ENCODE results near the gene SPRY2. TPM values are rescaled to one million over a fixed set of nuclear protein-coding genes. Genes with fewer than 3 reads are reported as not detected.
"Not testable (repeated sequence)": the region's sequence is repeated elsewhere in the genome, so short reads cannot be mapped to it uniquely, and the experiment has no call there.

SPRY2 gene
- total RNA-seq, 1 donor from 2014 or later: 11.8 TPM

DNA sequence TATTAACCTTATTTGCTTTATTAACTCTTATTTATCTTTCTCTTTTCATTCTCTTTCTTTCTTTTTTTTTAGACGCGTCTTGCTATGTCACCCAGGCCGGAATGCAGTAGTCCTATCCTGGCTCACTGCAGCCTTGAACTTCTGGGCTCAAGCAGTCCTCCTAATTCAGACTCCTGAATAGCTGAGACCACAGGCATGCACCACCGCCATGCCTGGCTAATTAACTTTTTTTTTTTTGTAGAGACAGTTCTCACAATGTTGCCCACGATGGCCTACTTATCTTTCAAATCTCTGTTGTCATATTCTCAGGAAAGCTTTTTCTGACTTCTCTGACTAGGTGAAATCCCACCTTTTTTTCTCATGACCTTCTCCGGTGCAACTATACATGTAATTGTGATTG lies 7.8 kb upstream of the SPRY2 start:
- no peak for ATAC-seq

DNA sequence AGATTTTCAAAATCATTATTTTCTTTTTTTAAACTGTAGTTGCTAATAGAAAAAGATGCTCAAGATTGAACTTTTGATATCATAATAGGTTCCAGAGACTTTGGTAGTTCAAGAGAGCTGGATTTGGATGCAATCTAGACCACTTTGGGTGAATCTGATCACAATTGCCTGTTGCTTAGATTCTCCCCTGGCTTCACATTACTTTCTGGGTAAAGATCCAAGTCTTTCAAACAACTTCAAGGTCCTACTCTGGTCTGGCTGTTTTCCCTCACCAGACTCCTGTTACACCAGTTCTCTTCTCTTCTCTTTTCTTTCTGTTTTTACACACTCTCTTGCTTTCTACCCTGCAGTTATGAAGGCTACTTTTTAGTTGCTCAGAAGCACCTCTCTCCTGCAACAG lies 7.4 kb upstream of the SPRY2 start:
- no peak for ATAC-seq

DNA sequence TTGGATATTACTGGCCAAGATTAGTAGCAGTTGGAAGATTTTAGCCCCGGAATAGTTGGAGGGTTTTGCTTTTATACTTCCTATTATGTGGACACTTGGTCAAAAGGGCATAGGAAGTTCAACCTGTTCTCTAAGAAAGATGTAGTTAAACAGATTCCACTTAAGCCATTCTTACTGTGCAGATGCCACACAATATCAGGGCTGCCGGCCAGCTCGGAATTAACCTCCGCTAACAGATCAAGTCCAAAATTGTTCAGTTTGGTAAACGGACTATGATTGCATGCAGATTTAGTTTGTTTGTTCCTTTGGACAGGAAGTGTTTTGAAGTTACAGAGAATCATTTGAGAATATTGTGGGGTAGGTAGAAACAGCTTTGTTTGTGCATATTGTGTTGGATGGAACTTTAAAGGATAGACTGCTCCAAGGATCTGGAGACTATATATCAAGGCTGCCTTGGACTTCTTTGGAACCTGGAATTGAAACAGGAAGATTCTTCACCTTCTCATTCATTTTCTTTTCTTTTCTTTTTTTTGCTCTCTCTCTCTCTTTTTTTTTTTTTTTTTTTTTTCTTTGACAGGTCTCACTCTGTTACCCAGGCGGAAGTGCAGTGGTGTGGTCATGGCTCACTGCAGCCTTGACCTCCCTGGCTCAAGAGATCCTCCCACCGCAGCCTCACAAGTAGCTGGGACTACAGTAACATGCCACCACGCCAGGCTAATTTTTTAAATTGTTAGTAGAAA lies 5.0 kb upstream of the SPRY2 start:
- no peak for ATAC-seq

DNA sequence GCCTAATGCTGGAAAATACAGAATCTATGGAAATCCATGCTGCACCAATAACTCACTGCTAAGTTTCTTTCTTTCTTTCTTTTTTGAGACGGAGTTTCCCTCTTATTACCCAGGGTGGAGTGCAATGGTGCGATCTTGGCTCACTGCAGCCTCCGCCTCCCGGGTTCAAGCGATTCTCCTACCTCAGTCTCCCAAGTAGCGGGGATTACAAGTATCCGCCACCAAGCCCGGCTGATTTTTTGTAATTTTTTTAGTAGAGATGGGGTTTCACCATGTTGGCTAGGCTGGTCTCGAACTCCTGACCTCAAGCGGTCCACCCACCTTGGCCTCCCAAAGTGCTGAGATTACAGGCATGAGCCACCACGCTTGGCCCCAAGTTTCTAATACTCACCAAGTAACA lies 3.1 kb upstream of the SPRY2 start:
- not testable (repeated sequence) for ATAC-seq

DNA sequence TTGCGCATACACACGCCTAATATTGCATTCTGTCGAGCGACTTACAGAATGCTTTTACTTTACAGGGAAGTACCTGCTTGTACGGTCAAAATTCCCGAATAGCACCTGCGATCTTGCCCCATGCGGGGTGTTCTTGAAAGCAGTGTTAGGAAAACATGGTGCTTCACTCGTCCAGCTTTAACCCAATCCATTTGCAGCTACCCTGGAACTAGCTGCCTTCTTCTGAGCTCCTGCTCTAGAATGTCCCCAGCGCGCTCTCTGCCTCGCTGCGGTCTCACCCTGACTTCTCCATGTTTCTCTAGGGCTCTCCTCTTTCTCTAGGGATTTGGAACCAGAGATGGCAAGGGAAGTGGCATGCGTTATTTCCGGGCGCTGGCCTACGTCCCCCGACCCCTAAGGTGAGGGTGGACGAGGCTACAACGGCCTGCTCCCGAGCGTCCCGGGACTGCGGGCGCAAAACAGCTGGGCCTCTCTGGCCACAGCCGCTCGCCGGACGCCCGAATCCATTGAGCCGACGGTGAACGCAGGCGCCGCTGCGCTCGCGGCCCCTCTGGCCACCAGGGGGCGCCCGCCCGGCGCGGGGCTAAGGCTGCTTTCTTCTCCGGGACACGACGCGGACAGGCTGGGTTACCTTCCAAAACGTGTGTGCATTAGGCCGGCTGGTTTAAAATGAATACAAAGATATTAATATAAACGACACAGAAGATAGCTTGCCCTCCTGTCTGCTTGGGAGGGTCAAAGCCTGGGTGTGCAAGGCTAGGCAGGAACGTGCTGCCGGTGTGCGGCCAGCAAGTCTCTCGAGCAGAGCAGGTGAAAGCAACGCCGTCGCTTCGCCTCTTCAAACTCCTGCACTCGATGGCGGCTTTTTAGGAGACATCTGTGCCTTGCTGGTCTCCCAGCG lies 1.8 kb upstream of the SPRY2 start:
- peak; percentile 63 for ATAC-seq

DNA sequence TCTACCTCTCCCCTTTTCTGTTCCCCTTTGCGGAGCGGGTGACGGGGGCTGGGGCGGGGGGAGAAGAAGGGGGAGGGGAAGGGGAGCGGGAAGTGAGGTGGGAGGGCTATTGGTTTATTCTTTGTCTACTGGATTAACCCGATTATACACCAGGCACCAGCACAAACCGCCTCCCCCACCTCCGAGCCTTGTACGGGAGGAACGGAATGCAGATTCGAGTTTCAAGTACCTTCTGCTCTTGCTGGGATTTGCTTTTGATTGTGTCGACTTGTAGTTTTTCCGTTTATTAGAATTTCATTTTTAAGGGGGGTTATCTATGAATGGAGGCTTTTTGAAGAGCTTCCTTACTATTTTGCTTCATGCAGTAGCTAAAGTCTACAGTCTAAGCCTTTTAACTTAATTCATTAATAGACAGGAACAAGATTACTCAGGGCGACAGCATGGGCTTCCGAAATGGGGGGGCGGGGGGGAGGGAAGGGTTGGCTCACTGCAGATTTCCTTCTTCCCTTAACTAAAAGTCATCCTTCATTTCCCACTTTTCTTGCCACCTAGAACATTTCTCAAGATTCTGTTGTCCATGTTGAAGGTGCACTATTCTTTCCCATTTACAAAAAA lies 937 bp upstream of the SPRY2 start:
- ATAC-seq: no peak

DNA sequence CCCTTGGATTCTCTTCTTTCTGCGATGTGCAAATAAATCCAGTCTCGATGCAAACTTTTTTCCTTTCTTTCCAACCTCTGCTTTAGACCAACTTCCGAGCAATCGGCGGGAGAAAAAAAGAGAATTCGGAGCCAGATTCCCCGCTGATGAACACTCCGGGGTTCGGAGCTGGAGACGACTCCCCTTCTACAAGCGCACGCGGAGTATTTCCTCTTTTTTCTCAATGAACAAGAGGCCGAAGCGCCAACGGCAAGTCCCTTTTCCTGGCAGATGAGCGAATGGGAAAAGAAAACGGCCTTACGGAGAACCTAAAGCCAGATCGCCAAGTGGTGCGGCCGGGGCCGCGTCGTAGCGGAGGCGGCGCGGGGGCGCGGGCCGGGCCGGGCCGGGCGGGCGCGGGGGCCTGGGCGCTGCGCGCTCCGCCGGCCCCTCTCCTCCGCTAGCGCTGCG lies 250 bp downstream of the SPRY2 start:
- ATAC-seq: no peak

DNA sequence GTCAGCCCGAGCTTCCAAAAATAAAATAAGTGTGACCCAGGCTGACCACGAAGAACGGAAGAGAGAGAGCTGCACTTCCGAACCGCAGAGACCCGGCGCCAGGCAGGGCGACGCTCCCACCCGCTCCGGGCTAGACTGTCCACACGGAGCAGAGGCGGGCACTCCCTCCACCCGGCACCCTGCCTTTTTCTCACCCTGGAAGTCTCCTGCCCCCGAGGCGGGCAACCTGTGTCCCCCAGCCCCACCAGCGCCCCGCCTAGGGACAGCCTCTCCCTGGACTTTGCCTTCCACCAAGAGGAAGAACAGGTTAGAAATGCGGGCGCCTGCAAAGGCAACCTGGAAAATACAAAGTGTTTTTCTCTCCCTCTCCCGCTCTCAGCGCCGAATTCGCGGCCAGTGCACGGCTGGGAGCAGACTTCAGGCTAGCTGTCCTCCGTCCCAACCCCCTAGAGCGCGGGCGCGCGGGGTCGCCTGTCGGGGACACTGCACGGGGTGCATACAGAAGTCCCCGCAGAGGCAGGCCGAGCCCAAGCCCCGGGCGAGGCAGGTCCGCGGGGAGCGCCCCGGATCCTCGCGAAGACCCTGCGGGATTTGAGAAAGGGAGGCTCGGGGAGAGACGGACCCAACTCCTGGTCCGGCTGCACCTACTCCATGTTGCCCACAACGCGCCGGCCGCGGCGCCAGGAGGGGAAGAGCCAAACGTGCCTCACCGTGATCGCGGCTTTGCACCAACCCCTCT lies 845 bp downstream of the SPRY2 start:
- ATAC-seq: peak; percentile 17

DNA sequence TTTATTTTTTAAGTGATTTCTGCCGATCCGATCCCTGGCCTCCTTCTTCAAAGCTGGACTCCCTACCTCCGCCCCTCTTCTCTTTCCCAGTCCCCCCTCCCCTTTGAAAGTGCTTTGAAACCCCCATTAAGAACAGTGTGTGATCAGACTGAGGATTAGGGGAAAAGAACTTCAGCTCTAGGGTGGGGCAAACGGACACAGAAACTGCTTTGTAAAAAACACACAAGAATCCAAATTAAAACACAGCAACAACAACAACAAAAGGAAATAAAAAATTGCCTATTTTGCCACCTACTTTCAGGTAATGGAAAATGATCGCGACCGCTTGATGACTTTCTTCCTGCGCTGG lies 1.4 kb downstream of the SPRY2 start:
- ATAC-seq: no peak

DNA sequence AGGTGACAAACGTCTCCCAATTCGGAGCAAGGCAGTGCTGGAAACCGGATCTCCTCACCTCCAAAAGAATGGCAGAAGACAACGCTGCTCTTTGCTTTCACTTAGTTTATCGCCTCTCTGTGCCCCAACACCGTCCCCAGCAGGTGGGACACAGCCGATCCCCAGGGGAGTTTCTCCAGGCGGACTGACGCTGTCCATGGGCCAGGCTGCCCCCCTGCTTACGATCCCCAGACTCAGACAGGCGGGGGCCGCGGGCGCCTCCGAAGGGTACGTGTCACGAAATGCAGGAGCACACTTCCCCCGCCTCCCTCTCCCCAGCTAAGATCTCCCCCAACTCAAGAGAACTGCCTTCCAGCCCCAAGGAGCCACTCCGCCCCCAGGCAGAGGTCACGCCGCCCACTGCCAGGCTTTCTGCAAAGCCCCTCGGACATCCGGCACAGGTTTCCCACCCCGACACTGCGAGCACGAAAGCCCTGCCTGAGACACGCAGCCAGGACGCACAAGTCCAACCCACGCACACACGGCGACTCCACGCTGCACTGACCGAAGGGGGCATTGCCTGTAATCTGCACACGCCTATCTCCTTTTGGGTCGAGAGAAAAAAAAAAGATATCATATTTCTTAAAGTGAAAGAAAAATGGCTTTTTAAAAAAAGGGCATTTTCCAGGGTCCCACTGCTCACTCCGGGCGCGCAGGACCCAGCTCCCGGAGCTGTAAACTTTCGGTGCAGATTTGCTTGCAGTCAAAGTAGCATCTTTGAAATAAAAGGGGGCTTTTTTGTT lies 2.0 kb downstream of the SPRY2 start:
- no peak for ATAC-seq

DNA sequence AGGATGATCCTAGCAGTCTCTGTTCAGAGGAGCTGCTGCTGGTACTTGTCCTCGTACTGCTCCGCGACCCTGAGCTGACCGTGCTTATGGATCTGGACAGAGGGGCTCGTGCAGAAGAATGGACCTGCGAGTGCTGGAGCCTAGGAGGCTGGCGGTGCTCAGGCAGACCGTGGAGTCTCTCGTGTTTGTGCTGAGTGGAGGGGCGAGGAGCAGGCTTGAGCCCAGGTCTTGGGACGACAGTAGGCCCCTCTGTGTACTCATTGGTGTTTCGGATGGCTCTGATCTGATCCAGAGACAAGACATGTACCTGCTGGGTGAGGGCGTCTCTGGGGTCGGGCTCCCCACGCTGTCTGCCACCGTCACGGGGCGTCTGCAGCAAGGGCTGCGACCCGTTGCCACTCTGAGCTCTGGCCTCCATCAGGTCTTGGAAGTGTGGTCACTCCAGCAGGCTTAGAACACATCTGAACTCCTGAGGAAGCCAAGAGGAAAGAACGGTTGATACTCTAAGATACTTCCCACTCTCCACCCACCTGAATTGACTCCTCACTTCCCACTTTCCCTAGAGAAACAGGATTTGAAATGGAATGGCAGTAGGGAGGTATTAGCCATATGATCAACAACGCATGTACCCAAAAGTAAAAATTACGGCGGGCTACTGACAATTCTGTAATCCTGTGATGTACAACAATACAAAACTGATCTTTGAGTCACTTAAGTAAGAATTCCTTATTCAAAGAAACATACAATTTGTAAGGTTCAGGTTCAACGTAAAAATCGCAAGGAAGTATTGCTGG lies 3.4 kb downstream of the SPRY2 start:
- no peak for ATAC-seq

DNA sequence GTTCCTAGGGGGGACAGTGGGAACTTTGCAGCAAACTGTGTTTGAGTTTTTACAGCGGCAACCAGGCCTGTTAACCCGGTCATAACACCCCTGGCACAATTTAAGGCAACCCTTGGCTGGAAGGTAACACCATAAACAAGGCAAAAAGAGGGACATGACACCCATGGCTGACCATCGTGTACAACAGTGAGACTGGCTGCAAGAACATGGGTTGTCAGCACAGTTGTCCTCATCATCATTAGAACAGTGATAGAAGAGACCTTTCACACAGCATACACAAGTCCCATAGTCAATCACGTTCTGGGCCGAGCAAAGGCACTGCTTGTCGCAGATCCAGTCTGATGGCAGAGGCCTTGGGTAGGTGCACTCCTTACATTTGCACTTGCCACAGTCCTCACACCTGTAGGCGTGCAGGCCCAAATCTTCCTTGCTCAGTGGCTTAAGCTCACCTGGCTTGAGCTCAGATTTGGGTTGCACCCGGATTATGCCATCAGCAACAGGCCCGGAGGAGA lies 4.1 kb downstream of the SPRY2 start:
- ATAC-seq: no peak

DNA sequence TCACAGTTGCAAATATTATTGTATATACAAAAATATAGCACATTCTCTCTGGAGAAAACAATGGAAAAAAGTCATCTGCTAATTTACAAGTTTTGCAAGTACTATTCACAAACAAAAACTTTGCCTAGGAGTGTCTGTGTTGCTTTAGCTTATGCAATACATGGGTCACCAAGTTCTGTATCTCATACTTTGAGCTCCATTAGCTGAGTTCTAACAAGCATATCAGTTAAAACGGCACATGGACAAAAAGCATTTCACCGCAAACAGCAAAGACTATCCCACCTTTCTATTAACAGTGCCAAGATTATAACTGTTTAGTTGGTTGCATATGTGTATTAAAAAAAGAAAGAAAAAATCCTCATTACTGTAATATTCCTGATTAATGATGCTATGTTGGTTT lies 4.6 kb downstream of the SPRY2 start:
- no peak for ATAC-seq

DNA sequence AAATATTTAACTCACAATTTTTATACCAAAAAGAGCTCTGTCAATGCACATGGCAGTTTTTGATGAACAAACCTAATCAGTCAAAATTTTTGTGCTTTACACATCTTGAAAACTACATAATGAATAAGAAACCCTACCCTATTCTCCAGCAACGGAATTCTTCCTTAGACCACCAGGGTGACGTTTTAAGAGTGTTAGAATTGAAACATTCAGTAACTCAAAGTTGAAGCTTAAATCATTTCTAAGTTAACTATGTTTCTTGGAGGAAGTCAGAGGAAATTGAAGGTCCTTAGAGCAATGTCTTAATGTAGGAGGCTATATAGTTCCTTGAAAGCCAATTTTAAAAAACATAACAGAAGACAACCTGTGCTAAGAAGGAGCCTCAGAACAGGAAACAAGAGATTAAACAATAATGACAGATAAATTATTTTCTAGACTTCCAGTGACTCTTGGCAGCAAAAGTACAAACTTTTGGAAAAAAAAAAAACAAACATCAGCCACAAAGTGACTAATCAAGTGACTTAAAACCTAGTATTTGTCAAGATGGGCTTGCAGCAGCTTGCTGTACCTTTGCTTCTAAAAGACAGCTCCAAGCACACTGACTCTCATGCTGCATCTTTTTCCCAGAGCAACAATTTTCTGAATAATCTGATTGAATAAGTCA lies 6.2 kb downstream of the SPRY2 start:
- no peak for ATAC-seq

DNA sequence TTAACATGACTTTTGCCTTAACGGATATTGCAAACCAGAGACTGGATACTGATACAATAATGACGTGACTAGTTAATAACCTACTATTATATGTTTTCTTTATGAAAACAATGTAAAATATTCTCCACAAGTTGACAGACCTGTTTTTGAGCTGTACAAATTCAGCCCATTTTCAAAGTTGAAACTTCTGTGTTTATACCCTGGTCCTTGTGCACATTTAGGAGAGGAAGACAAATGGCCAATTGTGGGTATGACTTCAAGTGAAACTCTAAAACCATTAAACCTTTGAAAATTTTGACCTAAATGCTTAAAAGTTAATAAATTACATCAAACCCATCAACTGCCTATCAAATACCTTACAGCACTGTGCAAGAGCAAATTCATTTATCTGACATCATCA lies 8.9 kb downstream of the SPRY2 start:
- no peak for ATAC-seq

DNA sequence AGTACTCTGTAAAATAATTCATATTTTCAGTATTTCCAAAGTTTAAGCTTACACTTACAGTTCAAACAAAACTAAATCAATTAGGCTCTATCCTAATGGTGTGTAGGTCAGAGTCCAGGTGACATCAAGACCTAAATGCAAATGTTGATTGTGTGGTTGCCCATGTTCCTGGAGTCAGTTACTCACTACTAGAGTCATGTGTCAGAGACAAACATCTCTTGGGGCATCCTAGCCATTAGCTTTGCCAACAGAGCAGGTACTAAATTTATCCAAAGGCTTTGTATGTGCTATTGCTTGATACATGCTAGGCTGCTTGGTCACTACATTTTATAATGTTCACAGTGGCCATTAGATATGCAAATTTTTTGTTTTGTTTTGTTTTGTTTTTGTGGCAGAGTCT lies 11.7 kb downstream of the SPRY2 start:
- ATAC-seq: no peak

DNA sequence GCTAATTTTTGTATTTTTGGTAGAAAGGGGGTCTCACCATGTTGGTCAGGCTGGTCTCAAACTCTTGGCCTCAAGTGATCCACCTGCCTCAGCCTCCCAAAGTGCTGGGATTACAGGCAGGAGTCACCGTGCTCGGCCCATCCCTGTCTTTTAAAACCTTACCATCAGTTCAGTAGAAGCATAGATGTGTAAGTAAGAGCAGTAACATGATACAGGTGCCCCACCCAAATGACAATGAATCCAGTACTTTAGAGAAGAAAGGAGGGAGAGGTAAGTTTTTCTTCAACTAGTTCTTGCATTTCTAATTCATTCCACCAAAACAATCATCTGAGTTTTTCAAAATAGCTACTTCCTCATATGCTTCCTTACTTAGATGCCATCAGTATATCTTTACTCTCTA lies 21.9 kb downstream of the SPRY2 start:
- ATAC-seq: no peak

DNA sequence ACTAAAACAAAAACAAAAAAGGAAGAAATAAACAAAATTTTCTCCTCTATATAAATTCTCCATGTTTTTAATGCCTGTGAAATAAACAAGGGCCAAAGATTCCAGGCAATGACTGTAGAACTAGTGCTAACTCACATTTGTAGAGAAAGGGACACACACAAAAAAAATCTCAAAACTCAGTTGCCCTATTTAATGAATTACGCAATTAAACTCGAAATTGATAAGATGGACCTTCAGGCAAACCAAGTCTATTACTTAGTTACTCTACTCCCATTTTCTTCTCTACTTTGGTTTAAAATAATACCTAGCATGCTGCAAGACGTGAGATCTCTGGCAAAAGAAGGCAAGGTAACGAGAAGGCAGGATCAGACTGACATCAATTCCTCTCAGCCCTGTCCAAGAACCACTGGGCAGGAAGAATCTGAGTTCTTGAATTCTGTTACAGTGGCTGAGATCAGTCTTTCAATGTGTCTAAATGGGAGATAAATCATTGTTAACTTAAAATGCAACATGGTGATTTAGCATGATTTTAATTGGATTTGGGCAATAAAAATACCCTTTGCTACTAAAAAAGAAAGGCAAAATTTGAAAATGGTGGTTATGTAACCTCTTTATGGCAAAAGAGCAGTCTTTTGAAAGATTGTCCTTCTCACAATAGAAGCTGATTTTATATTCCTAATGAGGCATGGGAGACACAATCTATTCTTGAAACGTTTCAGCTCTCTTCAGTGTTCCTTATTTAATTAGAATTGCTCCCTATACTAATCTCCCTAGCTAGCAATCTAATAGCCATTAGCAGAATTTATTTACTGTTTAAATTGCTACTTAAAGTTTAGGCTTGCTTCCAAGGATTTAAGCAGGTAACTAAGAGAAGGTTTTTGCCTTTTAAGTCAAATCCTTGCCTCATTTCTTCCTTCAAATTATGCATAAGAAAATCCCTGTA lies 25.9 kb downstream of the SPRY2 start:
- ATAC-seq: no peak

DNA sequence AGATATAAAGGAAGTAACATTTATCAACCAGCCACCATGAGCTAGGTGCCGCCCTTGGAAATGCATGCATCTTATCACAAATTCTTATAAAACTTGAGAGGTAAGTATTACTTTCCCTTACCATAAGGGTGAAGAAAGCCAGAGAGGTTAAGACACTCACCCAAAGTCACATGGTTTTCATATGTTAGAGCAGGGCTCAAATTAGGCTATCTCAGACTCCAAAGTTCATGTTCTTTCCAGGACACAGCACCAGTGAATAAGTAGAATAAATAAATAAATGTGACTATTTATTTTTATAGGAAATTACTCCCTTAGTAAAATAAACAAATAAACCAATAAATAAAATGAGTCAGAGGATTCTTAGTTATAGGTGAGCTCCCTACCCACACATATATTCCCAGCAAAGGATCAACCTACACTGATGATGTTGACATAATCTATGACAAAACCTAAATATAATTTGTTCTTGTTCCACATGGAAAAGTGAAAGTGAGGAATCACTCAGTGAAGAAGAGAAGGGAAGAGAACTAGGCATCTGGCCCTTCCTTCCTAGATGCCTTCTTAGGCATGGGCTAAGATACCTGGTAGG lies 27.2 kb downstream of the SPRY2 start:
- ATAC-seq: no peak
